Measurements from ENCODE around the gene METAP2.

The METAP2 gene

GRCh38 chr12:95515197-95515596, 41.2 kb downstream of the METAP2 start:
- Histone ChIP-seq H3K27ac (no peak overlapping the region), H3K9me3 (no peaks in the 10 kb centered on the region), H3K27me3 (no peaks in the 10 kb centered on the region), H3K4me3 (ENCODE audit: low read depth in 1 of 2, low read length in 1 of 2) (no peak overlapping the region), H3K36me3 (peaks cover 35% of the 10 kb centered on the region), H3K4me1 (ENCODE audit: control insufficient read depth in 1 of 2, insufficient read depth in 1 of 2, low read depth in 1 of 2, low read length in 1 of 2) (no peaks in the 10 kb centered on the region)
- TF ChIP-seq CTCF (IDR thresholded peaks at IDR 0.05): no peak

- H3K9me3 ChIP-seq: no peaks in the 10 kb centered on the region
- H3K36me3 ChIP-seq: peaks cover 27% of the 10 kb centered on the region
- no peak overlapping the region for H3K27ac ChIP-seq
- no peak overlapping the region for H3K4me3 ChIP-seq (ENCODE audit: low read depth in 1 of 2, low read length in 1 of 2)
- TF ChIP-seq CTCF (IDR thresholded peaks at IDR 0.05): no peak
- no peaks in the 10 kb centered on the region for H3K4me1 ChIP-seq (ENCODE audit: control insufficient read depth in 1 of 2, insufficient read depth in 1 of 2, low read depth in 1 of 2, low read length in 1 of 2)
- H3K27me3 ChIP-seq: no peaks in the 10 kb centered on the region
These were observed 42.8 kb downstream of the METAP2 start for GRCh38 chr12:95516757-95517156.

DNA sequence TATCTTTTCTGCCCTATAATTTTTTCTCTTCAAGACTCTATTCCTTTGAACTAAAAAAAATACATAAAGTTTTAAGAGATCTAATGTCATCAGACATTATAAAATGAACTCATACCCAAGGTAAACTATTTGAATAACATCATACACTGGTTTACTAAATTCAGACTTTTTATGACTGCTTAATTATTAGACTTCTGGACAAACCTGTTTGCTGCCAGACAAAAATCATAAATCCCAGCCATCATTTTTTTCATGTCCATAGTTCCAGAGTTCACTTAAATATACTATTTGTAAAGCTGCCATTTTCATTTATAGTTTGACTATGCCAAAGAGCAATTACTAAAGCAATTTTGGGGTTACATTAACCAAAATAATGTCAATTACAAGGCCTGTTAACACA, 43.3 kb downstream of the METAP2 start:
- H3K9me3 ChIP-seq: no peaks in the 10 kb centered on the region
- peaks cover 22% of the 10 kb centered on the region for H3K36me3 ChIP-seq
- H3K4me1 ChIP-seq (ENCODE audit: control insufficient read depth in 1 of 2, insufficient read depth in 1 of 2, low read depth in 1 of 2, low read length in 1 of 2): no peaks in the 10 kb centered on the region
- TF ChIP-seq CTCF (IDR thresholded peaks at IDR 0.05): no peak
- H3K27ac ChIP-seq: no peak overlapping the region
- H3K4me3 ChIP-seq (ENCODE audit: low read depth in 1 of 2, low read length in 1 of 2): no peak overlapping the region
- no peaks in the 10 kb centered on the region for H3K27me3 ChIP-seq

GRCh38 chr12:95518944-95519343, 45.0 kb downstream of the METAP2 start:
- no peak overlapping the region for H3K27ac ChIP-seq
- H3K36me3 ChIP-seq: peaks cover 5% of the 10 kb centered on the region
- H3K4me3 ChIP-seq (ENCODE audit: low read depth in 1 of 2, low read length in 1 of 2): no peak overlapping the region
- H3K4me1 ChIP-seq (ENCODE audit: control insufficient read depth in 1 of 2, insufficient read depth in 1 of 2, low read depth in 1 of 2, low read length in 1 of 2): no peaks in the 10 kb centered on the region
- H3K27me3 ChIP-seq: no peaks in the 10 kb centered on the region
- no peaks in the 10 kb centered on the region for H3K9me3 ChIP-seq
- no peak for TF ChIP-seq CTCF (IDR thresholded peaks at IDR 0.05)

DNA sequence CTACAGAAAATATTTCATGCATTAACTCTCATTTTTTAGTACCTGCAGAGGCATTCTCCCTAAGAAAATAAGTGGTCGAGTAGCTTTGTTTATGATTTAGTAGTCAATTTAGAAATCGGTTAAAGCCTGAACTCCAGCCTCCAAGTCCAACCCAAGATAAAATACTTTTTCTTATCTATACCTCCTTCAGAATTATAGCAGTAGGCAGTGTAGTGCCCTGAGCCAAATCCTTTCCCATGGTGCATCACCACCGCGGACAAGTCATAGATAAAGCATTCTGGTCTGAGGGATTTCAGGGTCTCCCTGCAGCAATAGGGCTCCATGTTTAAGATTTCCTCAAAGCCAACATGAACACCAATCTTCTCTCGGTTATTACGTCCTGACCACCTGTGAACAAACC, 46.9 kb downstream of the METAP2 start:
- no peak for TF ChIP-seq CTCF (IDR thresholded peaks at IDR 0.05)
- Histone ChIP-seq H3K36me3 (no peaks in the 10 kb centered on the region), H3K27ac (no peak overlapping the region), H3K4me3 (ENCODE audit: low read depth in 1 of 2, low read length in 1 of 2) (no peak overlapping the region), H3K4me1 (ENCODE audit: control insufficient read depth in 1 of 2, insufficient read depth in 1 of 2, low read depth in 1 of 2, low read length in 1 of 2) (no peaks in the 10 kb centered on the region), H3K9me3 (no peaks in the 10 kb centered on the region), H3K27me3 (no peaks in the 10 kb centered on the region)

GRCh38 chr12:95522692-95523091, 48.7 kb downstream of the METAP2 start:
- Histone ChIP-seq H3K9me3 (no peaks in the 10 kb centered on the region), H3K4me1 (ENCODE audit: control insufficient read depth in 1 of 2, insufficient read depth in 1 of 2, low read depth in 1 of 2, low read length in 1 of 2) (no peaks in the 10 kb centered on the region), H3K27me3 (no peaks in the 10 kb centered on the region), H3K4me3 (ENCODE audit: low read depth in 1 of 2, low read length in 1 of 2) (no peak overlapping the region), H3K36me3 (no peaks in the 10 kb centered on the region), H3K27ac (no peak overlapping the region)
- no peak for TF ChIP-seq CTCF (IDR thresholded peaks at IDR 0.05)
